ENCODE data around the gene NAP1L5.

Gene NAP1L5

DNA sequence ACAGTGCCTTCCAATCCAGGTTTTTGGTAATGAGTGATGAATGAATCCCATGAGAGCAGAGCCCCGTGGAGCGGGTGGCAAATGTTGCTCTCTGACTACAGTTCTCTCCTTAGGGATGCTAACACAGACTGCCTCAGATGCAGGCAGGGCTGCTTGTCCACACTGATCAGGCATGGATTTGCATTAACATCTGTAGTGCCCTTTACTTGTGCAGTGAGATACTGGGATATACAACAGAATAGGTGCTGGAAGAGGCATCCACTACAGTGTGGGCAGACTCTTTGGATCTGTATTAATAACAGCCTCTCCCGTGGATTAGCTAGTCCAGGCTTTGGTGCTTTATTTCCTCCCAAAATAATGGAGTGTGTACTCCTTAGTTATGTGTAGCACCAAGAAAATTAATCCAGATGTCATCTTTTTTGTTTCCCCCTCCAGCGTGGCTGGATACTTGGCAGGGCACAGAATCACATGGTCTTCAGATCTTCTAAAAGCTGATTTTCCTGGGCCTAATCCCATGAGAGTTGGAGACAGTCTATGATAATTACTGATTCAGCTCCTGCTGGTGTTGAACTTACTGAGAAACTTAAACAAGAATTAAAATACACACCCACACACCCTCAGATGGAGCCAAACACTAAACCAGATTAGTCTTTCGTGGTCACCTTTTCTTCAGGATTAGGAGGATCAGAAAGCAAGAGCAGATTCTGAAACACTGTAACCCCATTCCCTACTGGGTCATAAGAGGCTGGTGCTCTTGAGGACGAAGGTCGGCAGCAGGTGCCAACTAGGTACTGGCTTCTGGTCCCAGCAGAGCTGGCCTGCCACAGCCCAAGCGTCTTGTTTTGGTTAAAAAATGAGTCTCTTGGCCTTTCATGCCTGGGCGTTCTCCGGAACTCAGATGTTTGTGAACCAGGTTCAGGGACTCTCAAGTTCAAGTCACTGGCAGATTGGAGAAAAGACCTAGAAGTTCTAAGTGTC is 23.1 kb upstream of the NAP1L5 start:
- no peak for DNase-seq

GRCh38 chr4:88719381-88719780 is 21.8 kb upstream of the NAP1L5 start:
- DNase-seq = no peak

GRCh38 chr4:88718098-88718497 is 20.5 kb upstream of the NAP1L5 start:
- DNase-seq = no peak

DNA sequence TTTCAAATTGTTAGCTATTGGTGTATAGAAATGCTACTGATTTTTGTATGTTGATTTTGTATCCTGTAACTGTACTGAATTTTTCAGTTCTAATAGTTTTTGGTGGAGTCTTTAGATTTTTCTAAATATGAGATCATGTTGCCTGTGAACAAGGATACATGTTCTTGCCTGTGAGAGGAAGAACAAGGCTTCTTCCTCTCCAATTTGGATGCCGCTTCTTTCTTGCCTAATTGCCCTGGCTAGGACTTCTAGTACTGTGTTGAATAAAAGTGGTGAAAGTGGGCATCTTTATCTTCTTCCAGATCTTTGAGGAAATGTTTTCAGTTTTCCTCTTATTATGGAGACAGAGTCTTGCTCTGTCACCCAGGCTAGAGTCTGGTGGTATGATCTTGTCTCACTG is 16.2 kb upstream of the NAP1L5 start:
- DNase-seq = no peak

- DNase-seq = no peak
These were observed 12.4 kb upstream of the NAP1L5 start for GRCh38 chr4:88709989-88710388.

- peak; percentile 6 to 28 for DNase-seq
These were observed 8.9 kb upstream of the NAP1L5 start for GRCh38 chr4:88706574-88706973.

DNA sequence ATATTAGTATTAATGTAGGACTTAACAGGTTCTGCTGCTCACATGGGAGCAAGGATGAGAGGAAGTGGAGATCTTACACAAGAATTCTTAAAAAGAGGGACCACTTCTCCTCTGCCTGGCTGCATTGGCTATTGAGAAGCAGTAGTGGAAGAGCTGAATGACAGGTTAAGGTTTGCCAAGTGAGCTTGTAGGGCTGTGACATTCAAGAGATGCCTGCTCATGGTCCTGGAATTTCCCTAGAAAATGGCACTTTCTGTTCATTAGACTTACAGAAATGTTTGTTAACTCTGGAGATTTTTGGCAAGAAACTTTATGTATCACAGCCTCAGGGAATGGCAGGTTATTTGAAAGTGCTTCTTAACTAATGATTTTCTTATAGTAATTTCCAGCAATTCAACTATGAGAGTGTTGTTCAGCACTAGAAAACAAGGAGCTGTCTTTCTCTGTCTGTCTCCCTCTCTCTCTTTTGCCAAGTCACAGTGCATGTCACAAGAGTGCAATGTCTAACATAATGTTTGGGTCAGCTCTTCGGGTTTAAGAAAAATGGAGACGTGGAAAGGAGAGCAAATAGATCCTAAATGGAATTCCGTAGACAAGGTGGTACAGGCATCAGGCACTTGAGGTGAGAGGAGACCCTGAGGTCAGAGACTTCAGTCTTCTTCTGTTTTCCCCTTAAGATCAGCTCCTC is 8.3 kb upstream of the NAP1L5 start:
- no peak for DNase-seq

- no peak for DNase-seq
These were observed 7.6 kb upstream of the NAP1L5 start for GRCh38 chr4:88705223-88705622.

DNA sequence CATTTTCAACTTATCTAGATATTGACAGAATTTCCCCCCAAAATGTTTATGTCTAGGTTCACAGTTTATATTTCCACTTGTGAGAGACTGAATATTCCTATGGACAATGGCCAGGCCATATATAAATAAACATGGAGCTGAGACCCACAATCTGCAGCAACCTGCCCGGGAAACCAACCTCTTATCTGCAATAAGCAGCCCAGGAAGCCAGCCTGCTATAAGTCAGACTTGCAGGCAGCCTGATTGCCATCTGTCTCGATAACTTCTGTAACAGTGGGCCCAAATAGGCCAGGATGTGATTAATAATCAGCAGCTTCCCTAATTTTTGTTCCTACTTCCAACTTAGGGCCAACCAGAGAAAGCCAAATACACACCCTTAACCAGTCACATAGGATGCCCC is 5.2 kb upstream of the NAP1L5 start:
- no peak for DNase-seq

- no peak for DNase-seq
These were observed 890 bp upstream of the NAP1L5 start for GRCh38 chr4:88698519-88698918.

GRCh38 chr4:88697141-88697540 is 488 bp downstream of the NAP1L5 start:
- DNase-seq = no peak

- no peak for DNase-seq
These were observed 999 bp downstream of the NAP1L5 start for GRCh38 chr4:88696630-88697029.

DNA sequence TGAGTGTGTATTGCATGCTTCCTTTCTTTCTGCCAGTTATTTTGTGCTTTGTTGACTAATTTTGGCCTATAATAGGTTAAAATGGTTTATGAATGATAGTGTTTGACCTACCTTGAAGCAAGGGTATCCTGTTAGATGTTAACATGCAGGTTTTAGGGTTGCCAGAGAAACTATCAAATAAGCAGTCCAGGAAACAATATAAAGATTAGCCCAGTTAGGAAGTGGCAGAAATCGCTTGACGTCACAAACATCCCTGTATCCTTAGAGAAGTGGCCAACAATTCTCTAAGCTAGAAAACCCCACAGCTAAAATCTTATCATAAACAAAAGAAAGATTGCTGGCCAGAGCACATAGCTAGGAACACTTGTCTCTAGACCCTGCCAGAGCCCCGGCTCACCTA is 3.8 kb downstream of the NAP1L5 start:
- DNase-seq = no peak

GRCh38 chr4:88690355-88690754 is 7.3 kb downstream of the NAP1L5 start:
- no peak for DNase-seq

GRCh38 chr4:88681209-88681608 is 16.4 kb downstream of the NAP1L5 start:
- DNase-seq = no peak

GRCh38 chr4:88675543-88675942 is 22.1 kb downstream of the NAP1L5 start:
- DNase-seq = no peak

DNA sequence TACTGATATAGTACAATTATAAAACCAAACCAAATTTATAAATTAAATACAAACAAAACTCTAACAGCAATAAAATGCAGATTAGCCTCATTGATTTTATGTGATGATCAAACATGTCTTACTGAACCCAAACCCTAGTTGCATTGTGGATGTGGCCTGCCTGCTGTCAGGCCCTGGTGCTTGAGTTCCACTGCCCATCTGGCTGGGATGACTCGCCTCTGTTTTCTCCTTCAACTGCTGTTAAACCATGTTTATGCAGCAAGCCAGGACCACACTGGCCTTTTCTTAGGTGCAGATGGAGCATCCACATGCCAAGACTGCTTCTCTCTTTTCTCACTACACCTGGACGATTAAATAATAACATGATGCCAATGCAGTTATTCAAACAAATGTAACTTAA is 22.6 kb downstream of the NAP1L5 start:
- DNase-seq = no peak

- no peak for DNase-seq
These were observed 23.1 kb downstream of the NAP1L5 start for GRCh38 chr4:88674565-88674964.

GRCh38 chr4:88673886-88674285 is 23.7 kb downstream of the NAP1L5 start:
- DNase-seq = no peak

DNA sequence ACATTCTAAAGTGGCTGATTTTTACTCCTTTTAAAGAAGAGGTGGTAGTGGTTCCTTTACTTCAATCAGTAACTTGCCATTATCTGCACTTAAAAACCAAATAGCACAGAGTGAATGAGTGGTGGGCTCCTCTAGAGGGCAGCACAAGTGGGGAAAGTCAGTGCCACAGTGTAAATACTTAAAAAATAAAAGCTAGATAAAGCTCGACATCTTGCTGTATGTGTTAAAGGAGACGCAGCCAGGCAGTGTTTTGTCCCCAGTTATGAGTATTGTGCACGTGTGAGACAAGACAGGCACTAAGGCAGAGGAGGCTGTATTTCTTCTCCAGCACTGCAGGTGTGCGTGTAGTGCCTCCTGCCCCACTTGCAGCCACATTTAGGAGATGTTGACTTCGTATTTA is 24.6 kb downstream of the NAP1L5 start:
- DNase-seq = no peak

GRCh38 chr4:88661739-88662138 is 35.9 kb downstream of the NAP1L5 start:
- DNase-seq = no peak

DNA sequence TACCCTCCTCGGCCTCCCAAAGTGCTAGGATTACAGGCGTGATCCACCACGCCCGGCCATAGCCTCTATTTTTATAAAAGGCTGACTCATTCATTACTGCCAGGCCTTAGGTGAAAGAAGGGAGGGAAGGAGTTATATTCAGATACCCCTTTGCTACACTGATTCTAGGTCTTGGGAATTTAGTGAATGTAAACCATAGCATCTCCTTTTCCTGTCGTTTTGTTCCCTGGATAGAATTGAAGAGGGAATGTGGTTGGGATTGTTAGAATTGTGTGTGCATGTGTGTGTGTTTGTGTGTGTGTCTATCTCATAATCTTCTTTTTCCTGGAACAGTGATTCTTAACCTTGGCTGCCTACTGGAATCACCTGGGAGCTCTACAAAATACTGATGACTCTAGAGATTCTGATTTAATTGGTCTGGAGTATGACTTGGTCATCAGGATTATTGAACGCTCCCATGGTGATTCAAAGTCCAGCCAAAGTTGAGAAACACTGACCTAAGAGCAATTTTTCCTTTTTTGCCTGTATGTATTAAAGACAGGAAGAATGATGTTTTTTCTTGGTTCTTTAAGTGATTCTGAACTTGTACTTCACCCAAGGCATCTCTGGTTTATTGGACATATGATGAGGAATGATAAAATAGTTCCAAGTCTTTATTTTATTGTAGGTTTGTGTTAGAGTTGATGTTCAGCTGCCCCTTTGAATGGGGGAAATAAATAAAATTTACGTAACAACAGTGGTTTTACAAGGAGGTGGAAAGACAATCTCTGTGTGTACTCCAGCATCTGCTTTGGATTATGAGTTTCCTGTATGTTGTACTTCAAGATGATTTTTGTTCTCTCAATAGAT is 37.0 kb downstream of the NAP1L5 start:
- no peak for DNase-seq

- no peak for DNase-seq
These were observed 37.8 kb downstream of the NAP1L5 start for GRCh38 chr4:88659890-88660208.

Measured in SHP77 (cell line).